Activated CD4-positive, alpha-beta T cell treated with anti-CD3 and anti-CD28 coated beads for 24 hours (primary cell): Measurements from ENCODE around the gene DOCK2.
"Not testable (repeated sequence)": the region's sequence is repeated elsewhere in the genome, so short reads cannot be mapped to it uniquely, and the experiment has no call there.

ENCODE experiments used
- DNase-seq, 2 donors: peaks; one replicate each; pipeline ENCODE4 v3.0.0-alpha.2; 2020; ENCODE audit warnings: low read depth in 2 of 2

DOCK2 gene

GRCh38 chr5:169637549-169638121 lies 560 bp downstream of the DOCK2 start:
- DNase-seq = peak; percentile 54 to 57

DNA sequence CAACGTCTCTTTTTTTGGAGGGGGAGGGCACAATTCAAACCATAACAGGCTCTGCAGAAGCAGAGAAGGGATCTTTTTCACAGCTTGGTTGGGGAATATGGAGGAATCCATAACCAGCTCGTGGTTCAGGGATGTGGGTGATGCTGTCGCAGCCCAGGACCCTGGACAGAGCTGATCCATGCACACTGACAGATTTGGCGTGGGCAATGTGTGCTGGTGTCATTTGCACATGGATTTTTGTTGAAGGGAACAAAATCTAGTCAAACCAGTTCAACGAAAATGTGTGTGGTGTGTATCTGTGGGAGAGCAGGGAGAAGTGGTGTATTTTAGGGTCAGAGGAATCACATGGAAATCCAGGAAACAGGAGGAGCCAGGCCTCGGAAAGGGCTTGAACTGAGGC lies 4.2 kb downstream of the DOCK2 start:
- no peak for DNase-seq

GRCh38 chr5:169646856-169647255 lies 9.8 kb downstream of the DOCK2 start:
- no peak for DNase-seq

DNA sequence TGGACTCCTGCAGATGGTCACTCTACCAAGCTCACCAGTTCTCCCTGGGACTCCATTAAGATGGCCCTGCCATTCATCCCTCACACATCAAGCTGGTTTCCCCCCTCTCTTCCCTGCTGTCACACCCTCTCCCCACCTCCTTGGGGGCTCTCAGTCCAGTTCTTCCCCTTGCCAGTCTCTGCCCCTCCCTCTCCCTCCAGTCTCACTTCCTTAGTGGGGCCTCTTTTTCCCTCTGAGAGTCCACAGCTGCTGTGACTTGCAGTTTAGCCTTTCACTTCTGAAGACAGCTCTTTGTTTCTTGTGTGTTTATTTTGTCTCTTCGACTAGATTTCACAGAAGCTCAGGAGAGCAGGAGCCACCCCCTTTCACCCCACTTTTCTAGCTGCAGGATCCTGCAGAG lies 10.5 kb downstream of the DOCK2 start:
- DNase-seq = no peak

DNA sequence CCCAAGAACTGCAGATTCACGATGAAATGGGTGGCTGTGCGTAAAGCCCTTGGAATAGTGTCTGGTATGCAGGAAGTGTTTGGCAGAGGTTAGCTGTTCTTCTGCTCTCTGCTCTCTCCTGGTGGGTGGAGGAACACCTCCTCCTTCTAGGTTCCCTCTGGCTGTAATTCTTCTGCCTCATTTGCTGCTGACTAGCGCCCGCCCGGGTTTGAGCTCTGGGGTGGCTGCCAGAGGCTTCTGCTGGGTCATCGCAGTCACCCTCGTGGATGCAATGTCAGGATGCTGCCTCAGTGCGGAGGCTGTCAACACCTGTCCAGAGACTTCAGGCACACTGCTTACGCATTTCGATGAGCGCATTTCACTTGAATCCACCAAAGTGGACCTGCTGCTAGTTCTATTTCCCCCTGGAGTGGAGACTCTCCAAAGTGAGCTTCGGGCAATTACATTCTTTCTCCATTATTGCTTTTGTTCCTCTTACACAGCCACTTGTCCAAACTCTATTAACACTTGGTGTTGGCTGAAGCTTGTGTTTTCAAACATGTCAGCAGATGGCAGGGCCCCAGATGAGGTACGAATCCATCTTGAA lies 11.7 kb downstream of the DOCK2 start:
- DNase-seq = no peak

GRCh38 chr5:169649486-169649885 lies 12.4 kb downstream of the DOCK2 start:
- no peak for DNase-seq

GRCh38 chr5:169650701-169651331 lies 13.7 kb downstream of the DOCK2 start:
- DNase-seq = no peak

- DNase-seq = no peak
Measured at GRCh38 chr5:169651526-169651925, 14.5 kb downstream of the DOCK2 start.

- no peak for DNase-seq
Measured at GRCh38 chr5:169652057-169652456, 15.0 kb downstream of the DOCK2 start.

- DNase-seq = no peak
Measured at GRCh38 chr5:169653091-169653490, 16.0 kb downstream of the DOCK2 start.

DNA sequence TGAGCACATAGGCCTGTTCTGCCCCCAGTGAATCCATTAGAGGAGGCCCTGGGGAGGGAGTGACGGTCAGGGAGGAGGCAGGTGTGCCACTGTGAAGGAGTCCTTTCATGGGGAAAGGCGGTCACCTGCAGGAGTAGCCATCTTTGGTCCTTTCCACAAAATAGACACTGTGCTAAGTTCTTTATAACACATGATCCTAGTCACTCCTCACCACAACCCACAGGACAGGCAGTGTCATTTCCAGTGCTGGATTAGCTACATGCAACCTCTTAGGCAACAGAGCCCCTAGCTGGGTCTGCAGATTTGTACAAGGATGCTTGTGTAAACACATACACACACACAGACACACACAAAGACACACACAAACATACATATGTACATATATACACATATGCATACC lies 18.3 kb downstream of the DOCK2 start:
- DNase-seq = no peak

DNA sequence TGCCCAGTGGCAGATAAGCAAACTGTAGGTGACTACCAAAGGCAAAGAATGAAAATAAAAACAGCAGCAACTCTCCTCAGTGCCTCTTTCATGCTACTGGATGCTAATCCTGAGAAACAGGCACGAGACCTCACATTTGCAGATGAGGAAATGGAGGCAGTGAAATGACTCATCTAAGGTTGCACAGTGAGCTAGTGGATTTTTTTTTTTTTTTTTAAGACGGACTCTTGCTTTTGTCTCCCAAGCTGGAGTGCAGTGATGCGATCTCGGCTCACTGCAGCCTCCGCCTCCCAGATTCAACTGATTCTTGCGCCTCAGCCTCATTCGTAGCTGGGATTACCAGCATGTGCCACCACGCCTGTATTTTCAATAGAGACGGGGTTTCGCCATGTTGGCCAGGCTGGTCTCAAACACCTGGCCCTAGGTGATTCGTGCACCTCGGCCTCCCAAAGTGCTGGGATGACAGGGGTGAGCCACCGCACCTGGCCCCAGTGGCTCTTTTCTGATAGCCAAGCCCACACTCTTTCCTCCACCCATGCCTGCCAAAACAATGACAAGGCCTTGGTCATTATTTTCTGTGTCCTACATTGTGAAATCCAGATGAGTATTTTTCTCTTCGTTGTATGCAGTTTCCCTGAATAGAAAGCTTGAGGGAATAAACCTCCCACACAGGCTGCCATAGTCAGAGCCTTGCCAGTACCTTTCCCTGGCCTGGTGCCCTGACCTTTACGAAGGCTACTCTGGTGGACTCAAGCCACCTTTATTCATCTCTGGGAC lies 19.2 kb downstream of the DOCK2 start:
- DNase-seq = no peak

DNA sequence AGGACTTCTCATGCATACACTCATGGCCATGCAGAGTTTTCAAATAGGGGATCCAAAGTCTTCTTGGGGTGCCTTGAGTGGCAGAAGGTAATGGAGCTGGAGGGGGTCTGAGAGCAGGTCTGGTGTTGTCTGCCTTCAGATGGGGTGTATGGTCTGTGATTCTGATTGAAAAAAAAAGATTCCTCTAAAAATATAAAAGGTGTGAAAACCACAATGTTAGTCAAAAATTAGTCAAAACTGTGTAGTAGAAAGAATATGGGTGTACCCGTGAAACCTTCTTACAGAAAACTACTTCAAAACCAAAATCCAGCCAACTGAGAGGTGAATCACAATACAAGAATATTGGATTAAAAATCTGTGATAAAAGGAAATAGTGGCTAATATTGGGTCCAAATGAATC lies 20.1 kb downstream of the DOCK2 start:
- DNase-seq = no peak

DNA sequence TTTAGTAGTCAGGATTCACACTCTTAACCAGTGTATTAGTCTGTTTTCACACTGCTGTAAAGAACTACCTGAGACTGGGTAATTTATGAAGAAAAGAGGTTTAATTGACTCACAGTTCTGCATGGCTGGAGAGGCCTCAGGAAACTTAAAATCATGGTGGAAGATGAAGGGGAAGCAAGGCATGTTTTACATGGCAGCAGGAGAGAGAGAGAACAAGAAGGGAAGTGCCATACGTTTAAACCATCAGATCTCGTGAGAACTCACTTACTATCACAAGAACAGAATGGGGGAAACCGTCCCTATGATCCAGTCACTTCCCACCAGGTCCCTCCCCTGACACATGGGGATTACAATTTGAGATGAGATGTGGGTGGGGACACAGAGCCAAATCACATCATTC lies 25.4 kb downstream of the DOCK2 start:
- not testable (repeated sequence) for DNase-seq

DNA sequence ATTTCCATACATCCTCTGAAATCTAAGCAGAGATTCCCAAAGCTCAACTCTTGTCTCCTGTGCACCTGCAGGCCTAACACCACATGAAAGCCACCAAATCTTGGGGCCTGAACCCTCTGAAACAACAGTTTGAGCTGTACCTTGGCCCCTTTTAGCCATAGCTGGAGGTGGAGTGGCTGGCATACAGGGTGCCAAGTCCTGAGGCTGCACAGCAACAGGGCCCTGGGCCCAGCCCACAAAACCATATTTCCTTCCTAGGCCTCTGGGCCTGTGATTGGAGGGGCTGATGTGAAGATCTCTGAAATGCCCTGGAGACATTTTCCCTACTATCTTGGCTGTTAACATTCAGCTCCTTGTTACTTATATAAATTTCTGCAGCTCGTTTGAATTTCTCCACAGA lies 26.5 kb downstream of the DOCK2 start:
- no peak for DNase-seq

DNA sequence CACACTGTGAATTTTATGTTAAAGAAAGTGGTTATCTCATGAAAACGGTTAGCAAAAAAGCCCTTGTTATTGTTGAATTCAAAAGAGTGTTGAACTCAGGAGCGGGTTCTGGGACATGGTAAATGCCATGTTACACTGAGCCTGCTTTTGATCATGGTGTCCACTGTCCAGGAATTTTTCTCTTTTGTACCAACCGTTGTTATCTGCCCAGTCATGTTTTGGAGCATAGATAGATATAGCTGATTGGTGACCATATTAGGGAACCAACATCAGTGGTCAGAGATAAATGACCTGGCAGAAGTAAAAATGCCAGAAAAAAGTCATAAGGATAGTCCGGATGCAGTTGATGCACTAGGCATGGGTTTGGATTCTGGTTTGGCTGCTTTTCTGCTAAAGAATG lies 29.3 kb downstream of the DOCK2 start:
- DNase-seq = no peak

- DNase-seq = no peak
Measured at GRCh38 chr5:169667896-169668674, 31.0 kb downstream of the DOCK2 start.

DNA sequence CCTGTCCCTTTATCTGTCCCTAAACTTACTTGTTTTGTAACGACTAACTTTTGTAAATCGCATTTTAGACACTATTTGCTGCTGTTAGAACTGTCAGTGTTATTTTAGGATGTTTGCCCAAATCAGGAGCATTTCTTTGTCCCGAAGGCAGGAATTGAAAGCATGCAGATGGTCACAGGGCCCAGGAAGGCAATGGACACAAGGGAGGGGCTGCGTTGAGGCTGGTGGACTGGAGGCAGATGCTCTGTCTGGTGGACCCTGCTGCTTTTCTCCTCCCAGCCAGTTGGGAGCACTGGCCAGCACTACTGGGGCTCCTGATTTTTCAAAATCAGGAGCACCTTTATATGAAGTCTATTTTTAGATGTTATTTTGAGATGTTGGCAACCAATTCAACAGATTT lies 31.7 kb downstream of the DOCK2 start:
- no peak for DNase-seq

GRCh38 chr5:169670769-169671525 lies 33.9 kb downstream of the DOCK2 start:
- DNase-seq = no peak

DNA sequence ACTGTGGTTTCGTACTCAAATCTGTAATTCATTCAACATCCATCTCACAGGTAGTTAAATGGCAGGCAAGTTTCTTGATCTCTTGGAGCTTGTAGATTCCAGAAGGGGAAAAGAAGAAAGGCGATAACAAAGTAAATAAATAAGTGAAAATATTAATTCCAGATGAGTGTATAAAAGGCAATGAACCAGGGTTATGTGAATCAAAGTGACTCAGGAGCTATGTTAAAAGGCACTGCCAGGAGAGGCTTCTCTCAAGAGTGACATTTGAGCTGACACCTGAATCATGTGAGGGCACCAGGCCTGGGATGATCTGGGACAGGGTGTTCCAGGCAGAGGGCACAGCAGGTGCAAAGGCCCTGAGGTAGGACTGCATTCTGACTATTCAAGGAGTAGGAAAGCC lies 45.0 kb downstream of the DOCK2 start:
- no peak for DNase-seq

GRCh38 chr5:169686137-169686536 lies 49.1 kb downstream of the DOCK2 start:
- DNase-seq = no peak
